Measurements from ENCODE around the gene ABCA10. TPM values are rescaled to one million over a fixed set of nuclear protein-coding genes. Genes with fewer than 3 reads are reported as not detected.

Gene ABCA10
- total and polyA plus RNA-seq, 2 of the 8 experiments (the other 6 are each of a cell fraction or from before 2014, with no cell fraction given), result not detected

- FAIRE-seq (no peak), DNase-seq (ENCODE audit: low read depth in 1 of 2, low spot score in 2 of 2) (no peak)
- Histone ChIP-seq H3K79me1 (ENCODE audit: low read depth, low read length) (no peaks in the 10 kb centered on the region), H3K27me3 (replicated peaks in 1 of 4; ENCODE audit: control insufficient read depth in 3 of 4, extremely low read depth in 1 of 4, insufficient read depth in 3 of 4, low read length in 3 of 4) (no peaks in the 10 kb centered on the region), H3K4me2 (ENCODE audit: insufficient read depth in 1 of 2, low read depth in 2 of 2, low read length in 2 of 2) (no peak overlapping the region), H3K9ac (replicated peaks in 1 of 4; ENCODE audit: extremely low read depth in 1 of 4, low read depth in 3 of 4, low read length in 3 of 4) (no peak overlapping the region), H2BK15ac (ENCODE audit: low read length) (no peak overlapping the region), H2AFZ (ENCODE audit: low read length) (no peak overlapping the region), H3K4ac (replicated peaks; ENCODE audit: insufficient read length, low read depth, low read length) (no peak overlapping the region), H2BK12ac (ENCODE audit: low read depth, low read length) (no peak overlapping the region), H2AK5ac (ENCODE audit: low read depth, low read length) (no peak overlapping the region), H3K4me3 (ENCODE audit: extremely low read depth in 1 of 4, insufficient read depth in 2 of 4, low read depth in 3 of 4, low read length in 4 of 4) (no peak overlapping the region), H3K18ac (ENCODE audit: extremely low read depth, low read length) (no peak overlapping the region), H4K20me1 (replicated peaks in 1 of 2; ENCODE audit: control insufficient read depth in 1 of 2, insufficient read depth in 2 of 2, low read length in 2 of 2) (no peaks in the 10 kb centered on the region), H3K56ac (replicated peaks; ENCODE audit: insufficient read length, low read depth, low read length) (no peak overlapping the region), H2BK5ac (ENCODE audit: low read depth, low read length) (no peak overlapping the region), H3K23ac (ENCODE audit: insufficient read length) (no peak overlapping the region), H3K79me2 (ENCODE audit: control insufficient read depth in 1 of 2, insufficient read depth in 2 of 2, low read length in 2 of 2) (no peaks in the 10 kb centered on the region), H3K36me3 (ENCODE audit: control insufficient read depth in 2 of 4, insufficient read depth in 4 of 4, low read length in 3 of 4) (no peaks in the 10 kb centered on the region), H3K23me2 (ENCODE audit: low read depth, low read length) (no peaks in the 10 kb centered on the region), H4K8ac (ENCODE audit: extremely low read depth, insufficient read depth, low read length) (no peak overlapping the region), H2BK20ac (ENCODE audit: low read length) (no peak overlapping the region), H3K14ac (ENCODE audit: insufficient read length) (no peak overlapping the region), H4K5ac (ENCODE audit: insufficient read length, low read depth, low read length) (no peak overlapping the region), H3K4me1 (replicated peaks in 1 of 4; ENCODE audit: control insufficient read depth in 3 of 4, insufficient read depth in 4 of 4, low read length in 3 of 4) (no peaks in the 10 kb centered on the region), H2BK120ac (replicated peaks; ENCODE audit: low read depth, low read length) (no peak overlapping the region), H4K91ac (replicated peaks; ENCODE audit: insufficient read length, low read length) (no peak overlapping the region), H3K9me3 (ENCODE audit: insufficient read depth in 2 of 2, low read depth in 1 of 2, low read length in 1 of 2) (no peaks in the 10 kb centered on the region), H3K27ac (ENCODE audit: low read depth, low read length) (no peak overlapping the region)
- WGBS, 2 experiments (ENCODE audit: extremely low coverage in 1 of 2, insufficient coverage in 1 of 2, insufficient read length in 1 of 2, insufficient replicate concordance in 2 of 2, low coverage in 1 of 2, low lambda C conversion rate in 2 of 2, missing lambda C conversion rate in 1 of 2), result 78% methylated on average over 4 of the region's 4 CpGs; no CpG with 5 or more reads in 1 of the 2 experiments
- ChIA-PET POLR2A (ENCODE audit: partially characterized antibody) (no interaction called here), CTCF (ENCODE audit: partially characterized antibody) (no interaction called here)
- TF ChIP-seq GTF2F1 (IDR thresholded peaks at IDR 0.05; ENCODE audit: borderline replicate concordance, low read depth, low read length) (no peak), SP1 (IDR thresholded peaks at IDR 0.05; ENCODE audit: low read depth, low read length) (no peak), MAFK (IDR thresholded peaks at IDR 0.05; ENCODE audit: low read depth, low read length) (no peak), TAF1 (IDR thresholded peaks at IDR 0.05; ENCODE audit: low read depth, low read length) (no peak), CBX5 (IDR thresholded peaks at IDR 0.05; ENCODE audit: low read depth, low read length) (no peak), SRF (IDR thresholded peaks at IDR 0.05; ENCODE audit: low read depth, low read length) (no peak), KDM1A (IDR thresholded peaks at IDR 0.05; ENCODE audit: borderline replicate concordance, low read length) (no peak), ASH2L (IDR thresholded peaks at IDR 0.05; ENCODE audit: low read length) (no peak), E2F6 (IDR thresholded peaks at IDR 0.05) (no peak), SP4 (IDR thresholded peaks at IDR 0.05; ENCODE audit: low read length) (no peak), POLR2A (IDR thresholded peaks at IDR 0.05; ENCODE audit: control extremely low read depth in 1 of 2, low read depth in 2 of 2, low read length in 2 of 2) (no peak), RBBP5 (IDR thresholded peaks at IDR 0.05; ENCODE audit: borderline replicate concordance, low read depth, low read length) (no peak), BACH1 (IDR thresholded peaks at IDR 0.05; ENCODE audit: low read length) (no peak), YY1 (IDR thresholded peaks at IDR 0.05; ENCODE audit: low read depth, low read length) (no peak), TCF12 (IDR thresholded peaks at IDR 0.05; ENCODE audit: low read depth, low read length) (no peak), SIX5 (IDR thresholded peaks at IDR 0.05; ENCODE audit: low read depth, low read length) (no peak), BRCA1 (IDR thresholded peaks at IDR 0.05; ENCODE audit: low read depth, low read length) (no peak)
These were observed 47.1 kb upstream of the ABCA10 start for GRCh38 chr17:69275751-69276150.
